Astrocyte (in vitro differentiated cells and primary cell): Measurements from ENCODE around the gene CTLA4. TPM values are rescaled to one million over a fixed set of nuclear protein-coding genes. Genes with fewer than 3 reads are reported as not detected.

Experiments
- DNase-seq: peaks from one replicate; pipeline ENCODE4 v3.0.0-alpha.2; 2010; ENCODE audit warnings: low read depth
- FAIRE-seq: peaks from 2 replicates; lab custom pipeline; 2011; peaks lifted over from hg19 to GRCh38; lab: Jason Lieb, UNC
- H2AFZ ChIP-seq: 2 replicates; pipeline ENCODE4 v1.6.0; 2012; ENCODE audit warnings: low read depth, low read length, inconsistent platforms
- H3K27ac ChIP-seq: 2 replicates; pipeline ENCODE4 v1.5.1; 2011; ENCODE audit warnings: low read depth, low read length, inconsistent platforms
- H3K27me3 ChIP-seq: 2 replicates; pipeline ENCODE4 v1.6.0; 2011; ENCODE audit warnings: low read length, inconsistent platforms; ENCODE audit not compliant: insufficient read depth
- H3K36me3 ChIP-seq: 2 replicates; pipeline ENCODE4 v1.5.1; 2011; ENCODE audit warnings: low read length, inconsistent platforms; ENCODE audit not compliant: insufficient read depth
- H3K4me1 ChIP-seq: 2 replicates; pipeline ENCODE4 v1.5.1; 2011; ENCODE audit warnings: low read length, inconsistent platforms; ENCODE audit not compliant: insufficient read depth
- H3K4me2 ChIP-seq: 2 replicates; pipeline ENCODE4 v1.6.0; 2012; ENCODE audit warnings: low read length, inconsistent platforms
- H3K4me3 ChIP-seq: 2 replicates; pipeline ENCODE4 v1.5.1; 2011; ENCODE audit warnings: low read depth, mild to moderate bottlenecking, low read length, inconsistent platforms; ENCODE audit not compliant: insufficient read depth
- H3K79me2 ChIP-seq: 2 replicates; pipeline ENCODE4 v1.6.0; 2012; ENCODE audit warnings: mild to moderate bottlenecking, low read length, inconsistent platforms; ENCODE audit not compliant: insufficient read depth
- H3K9ac ChIP-seq: 2 replicates; pipeline ENCODE4 v1.6.0; 2012; ENCODE audit warnings: mild to moderate bottlenecking, low read length, inconsistent platforms
- H3K9me3 ChIP-seq: 2 replicates; pipeline ENCODE4 v1.5.1; 2012; ENCODE audit warnings: low read depth, mild to moderate bottlenecking, low read length, inconsistent platforms; ENCODE audit not compliant: insufficient read depth
- H4K20me1 ChIP-seq: 2 replicates; pipeline ENCODE4 v1.6.0; 2012; ENCODE audit warnings: low read length, inconsistent platforms; ENCODE audit not compliant: insufficient read depth
- H3K27ac Mint-ChIP-seq: one replicate; pipeline ENCODE4 v1.8.0; 2021; ENCODE audit warnings: mild to moderate bottlenecking, mixed read lengths; ENCODE audit not compliant: unreplicated experiment
- H3K27me3 Mint-ChIP-seq: one replicate; pipeline ENCODE4 v1.8.0; 2021; ENCODE audit warnings: low read depth, mixed read lengths; ENCODE audit not compliant: unreplicated experiment
- H3K36me3 Mint-ChIP-seq: one replicate; pipeline ENCODE4 v1.8.0; 2021; ENCODE audit warnings: low read depth, mixed read lengths; ENCODE audit not compliant: unreplicated experiment
- H3K4me1 Mint-ChIP-seq: one replicate; pipeline ENCODE4 v1.8.0; 2021; ENCODE audit warnings: low read depth, mixed read lengths; ENCODE audit not compliant: unreplicated experiment
- H3K4me3 Mint-ChIP-seq: one replicate; pipeline ENCODE4 v1.8.0; 2021; ENCODE audit warnings: mild to moderate bottlenecking, moderate library complexity, mixed read lengths; ENCODE audit not compliant: unreplicated experiment
- H3K9me3 Mint-ChIP-seq: one replicate; pipeline ENCODE4 v1.8.0; 2021; ENCODE audit warnings: mild to moderate bottlenecking, mixed read lengths; ENCODE audit not compliant: unreplicated experiment
- CTCF ChIP-seq: IDR thresholded peaks from 2 replicates; pipeline ENCODE4 v1.5.1; 2011; ENCODE audit warnings: low read depth, mild to moderate bottlenecking, inconsistent platforms, low read length, moderate library complexity; ENCODE audit not compliant: insufficient read depth
- EZH2 ChIP-seq: IDR thresholded peaks from 2 replicates; pipeline ENCODE4 v1.6.1; 2012; ENCODE audit warnings: mild to moderate bottlenecking, low read length, inconsistent platforms; ENCODE audit not compliant: insufficient read depth
- total RNA-seq: library from RNA; stranded (reverse); gene quantifications from 2 replicates; pipeline ENCODE4 v1.2.1, GENCODE V29; 2021

Gene CTLA4
- total RNA-seq, 1 donor from 2014 or later, result not detected

GRCh38 chr2:203909261-203909967 is 41.8 kb downstream of the CTLA4 start:
- FAIRE-seq (peak; percentile 13), DNase-seq (peak; percentile 56)
- no peak overlapping the region for H3K27ac Mint-ChIP-seq
- H3K79me2 ChIP-seq, result no peaks in the 10 kb centered on the region
- H3K36me3 Mint-ChIP-seq, result no peaks in the 10 kb centered on the region
- no peaks in the 10 kb centered on the region for H3K36me3 ChIP-seq
- no peak overlapping the region for H3K4me3 ChIP-seq
- H3K4me3 Mint-ChIP-seq, result no peak overlapping the region
- H3K9me3 ChIP-seq, result no peaks in the 10 kb centered on the region
- peaks cover 3% of the 10 kb centered on the region for H3K4me1 Mint-ChIP-seq
- peak overlapping the region; percentile 70 for H3K4me2 ChIP-seq
- H2AFZ ChIP-seq, result peak overlapping the region; percentile 21
- no peak overlapping the region for H3K27ac ChIP-seq
- H3K4me1 ChIP-seq, result peaks cover 7% of the 10 kb centered on the region
- H4K20me1 ChIP-seq, result no peaks in the 10 kb centered on the region
- no peaks in the 10 kb centered on the region for H3K27me3 ChIP-seq
- peak overlapping the region; percentile 17 for H3K9ac ChIP-seq
- TF ChIP-seq CTCF (peak; percentile 91), EZH2 (no peak)
- no peaks in the 10 kb centered on the region for H3K9me3 Mint-ChIP-seq
- H3K27me3 Mint-ChIP-seq, result no peaks in the 10 kb centered on the region

- H3K36me3 ChIP-seq, result no peaks in the 10 kb centered on the region
- H3K27ac ChIP-seq, result no peak overlapping the region
- peak overlapping the region; percentile 70 for H3K4me2 ChIP-seq
- Mint-ChIP-seq H3K27me3 (no peaks in the 10 kb centered on the region), H3K36me3 (no peaks in the 10 kb centered on the region), H3K4me3 (no peak overlapping the region), H3K4me1 (peaks cover 3% of the 10 kb centered on the region), H3K27ac (no peak overlapping the region), H3K9me3 (no peaks in the 10 kb centered on the region)
- DNase-seq (no peak), FAIRE-seq (no peak)
- no peaks in the 10 kb centered on the region for H3K79me2 ChIP-seq
- peak overlapping the region; percentile 17 for H3K9ac ChIP-seq
- TF ChIP-seq EZH2, result no peak
- no peak for TF ChIP-seq CTCF
- H3K4me3 ChIP-seq, result no peak overlapping the region
- H2AFZ ChIP-seq, result peak overlapping the region; percentile 8
- H3K27me3 ChIP-seq, result no peaks in the 10 kb centered on the region
- H3K9me3 ChIP-seq, result no peaks in the 10 kb centered on the region
- H3K4me1 ChIP-seq, result peaks cover 7% of the 10 kb centered on the region
- H4K20me1 ChIP-seq, result no peaks in the 10 kb centered on the region
Observed at GRCh38 chr2:203909974-203910373, 42.4 kb downstream of the CTLA4 start.

- Histone ChIP-seq H4K20me1 (no peaks in the 10 kb centered on the region), H3K9me3 (no peaks in the 10 kb centered on the region), H3K27me3 (no peaks in the 10 kb centered on the region), H3K4me2 (no peak overlapping the region), H3K4me1 (peaks cover 6% of the 10 kb centered on the region), H3K27ac (no peak overlapping the region), H3K9ac (no peak overlapping the region), H2AFZ (no peak overlapping the region), H3K79me2 (no peaks in the 10 kb centered on the region), H3K4me3 (no peak overlapping the region), H3K36me3 (no peaks in the 10 kb centered on the region)
- peaks cover 9% of the 10 kb centered on the region for H3K27me3 Mint-ChIP-seq
- no peak overlapping the region for H3K4me3 Mint-ChIP-seq
- H3K27ac Mint-ChIP-seq, result no peak overlapping the region
- H3K4me1 Mint-ChIP-seq, result peaks cover 7% of the 10 kb centered on the region
- no peaks in the 10 kb centered on the region for H3K36me3 Mint-ChIP-seq
- H3K9me3 Mint-ChIP-seq, result no peaks in the 10 kb centered on the region
- FAIRE-seq (no peak), DNase-seq (no peak)
- TF ChIP-seq EZH2 (no peak), CTCF (no peak)
Observed at GRCh38 chr2:203913947-203914346, 46.4 kb downstream of the CTLA4 start.
